HAP-1 (cell line): Measurements from ENCODE around the gene HMGCL.
"Not testable (repeated sequence)": the region's sequence is repeated elsewhere in the genome, so short reads cannot be mapped to it uniquely, and the experiment has no call there.

Source experiments
- DNase-seq, 2 experiments: peaks; one replicate each; pipeline ENCODE4 v3.0.0-alpha.2; 2016 to 2020; ENCODE audit warnings: low spot score in 2 of 2
- H3K27me3 ChIP-seq: fragments of 250-450 bp; sonication (Bioruptor Pico); 2 replicates; pipeline ENCODE4 v1.5.1; 2020; ENCODE audit warnings: low read depth, mild to moderate bottlenecking, moderate library complexity
- H3K36me3 ChIP-seq: fragments of 250-450 bp; sonication (Bioruptor Pico); replicated peaks from 2 replicates; pipeline ENCODE4 v1.5.1; 2020; ENCODE audit warnings: mild to moderate bottlenecking
- H3K4me1 ChIP-seq: fragments of 250-450 bp; sonication (Bioruptor Pico); 2 replicates; pipeline ENCODE4 v1.5.1; 2020; ENCODE audit warnings: mild to moderate bottlenecking
- H3K4me3 ChIP-seq: fragments of 250-450 bp; sonication (Bioruptor Pico); 2 replicates; pipeline ENCODE4 v1.5.1; 2020; ENCODE audit warnings: mild to moderate bottlenecking, moderate library complexity
- H3K9me3 ChIP-seq: fragments of 250-450 bp; sonication (Bioruptor Pico); 2 replicates; pipeline ENCODE4 v1.5.1; 2020; ENCODE audit warnings: mild to moderate bottlenecking, moderate library complexity
- in situ Hi-C: fragments of 300-500 bp; cut with MboI; formaldehyde crosslinking; loops from 3 replicates; pipeline ENCODE4 v1.14.3; 2020; ENCODE audit warnings: low sequenced_read_pairs, inconsistent platforms, mixed read lengths

Gene HMGCL

GRCh38 chr1:23847482-23848095, 22.4 kb upstream of the HMGCL start:
- H3K36me3 ChIP-seq, H3K9me3 ChIP-seq, H3K4me3 ChIP-seq, H3K4me1 ChIP-seq, DNase-seq, in situ Hi-C loops, H3K27me3 ChIP-seq: not testable (repeated sequence)

GRCh38 chr1:23845163-23845562, 19.9 kb upstream of the HMGCL start:
- in situ Hi-C loops = no loop called here
- Histone ChIP-seq H3K27me3 (no peaks in the 10 kb centered on the region), H3K4me1 (no peaks in the 10 kb centered on the region), H3K9me3 (no peaks in the 10 kb centered on the region), H3K36me3 (peaks cover 8% of the 10 kb centered on the region; the same call in 1 of the 2 replicates), H3K4me3 (no peak overlapping the region)
- DNase-seq = no peak

GRCh38 chr1:23843644-23844043, 18.4 kb upstream of the HMGCL start:
- DNase-seq = no peak
- peaks cover 2% of the 10 kb centered on the region; the same call in 1 of the 2 replicates for H3K4me1 ChIP-seq
- in situ Hi-C loops = no loop called here
- H3K27me3 ChIP-seq = no peaks in the 10 kb centered on the region
- H3K36me3 ChIP-seq = peaks cover 8% of the 10 kb centered on the region; the same call in 1 of the 2 replicates
- H3K4me3 ChIP-seq = no peak overlapping the region
- no peaks in the 10 kb centered on the region for H3K9me3 ChIP-seq

- Histone ChIP-seq H3K27me3 (peaks cover 9% of the 10 kb centered on the region), H3K9me3 (no peaks in the 10 kb centered on the region), H3K36me3 (no peaks in the 10 kb centered on the region; the same call in 1 of the 2 replicates), H3K4me3 (peak overlapping the region; percentile 10; the same call in 1 of the 2 replicates), H3K4me1 (peaks cover 2% of the 10 kb centered on the region)
- DNase-seq = peak; percentile 34 to 81
- in situ Hi-C loops = no loop called here
These were observed 13.2 kb upstream of the HMGCL start for GRCh38 chr1:23838401-23838866.

- DNase-seq = no peak
- Histone ChIP-seq H3K4me3 (no peak overlapping the region; the same call in 1 of the 2 replicates), H3K36me3 (no peaks in the 10 kb centered on the region; the same call in 1 of the 2 replicates), H3K4me1 (peaks cover 2% of the 10 kb centered on the region), H3K9me3 (no peaks in the 10 kb centered on the region), H3K27me3 (peaks cover 9% of the 10 kb centered on the region)
- in situ Hi-C loops = no loop called here
These were observed 12.7 kb upstream of the HMGCL start for GRCh38 chr1:23837908-23838307.

GRCh38 chr1:23836037-23836436, 10.8 kb upstream of the HMGCL start:
- DNase-seq = no peak
- Histone ChIP-seq H3K9me3 (no peaks in the 10 kb centered on the region), H3K36me3 (no peaks in the 10 kb centered on the region; the same call in 1 of the 2 replicates), H3K4me1 (peaks cover 2% of the 10 kb centered on the region), H3K4me3 (no peak overlapping the region), H3K27me3 (peaks cover 9% of the 10 kb centered on the region)
- in situ Hi-C loops = no loop called here

- H3K4me1 ChIP-seq, H3K9me3 ChIP-seq, DNase-seq, H3K36me3 ChIP-seq, in situ Hi-C loops, H3K4me3 ChIP-seq, H3K27me3 ChIP-seq: not testable (repeated sequence)
These were observed 8.9 kb upstream of the HMGCL start for GRCh38 chr1:23834156-23834555.

GRCh38 chr1:23827717-23828116, 2.5 kb upstream of the HMGCL start:
- Histone ChIP-seq H3K4me1 (peaks cover 4% of the 10 kb centered on the region; the same call in 1 of the 2 replicates), H3K9me3 (no peaks in the 10 kb centered on the region), H3K27me3 (no peaks in the 10 kb centered on the region), H3K4me3 (no peak overlapping the region), H3K36me3 (no peaks in the 10 kb centered on the region)
- no peak for DNase-seq
- in situ Hi-C loops = no loop called here

GRCh38 chr1:23826590-23826989, 1.4 kb upstream of the HMGCL start:
- H3K4me3 ChIP-seq, DNase-seq, H3K36me3 ChIP-seq, H3K4me1 ChIP-seq, H3K9me3 ChIP-seq, in situ Hi-C loops, H3K27me3 ChIP-seq: not testable (repeated sequence)

- H3K36me3 ChIP-seq = no peaks in the 10 kb centered on the region
- no peaks in the 10 kb centered on the region for H3K9me3 ChIP-seq
- DNase-seq = no peak
- H3K4me3 ChIP-seq = peak overlapping the region; percentile 92
- no peaks in the 10 kb centered on the region for H3K27me3 ChIP-seq
- peaks cover 4% of the 10 kb centered on the region; the same call in 1 of the 2 replicates for H3K4me1 ChIP-seq
- in situ Hi-C loops = no loop called here
These were observed 713 bp upstream of the HMGCL start for GRCh38 chr1:23825762-23826522.

GRCh38 chr1:23824711-23825075, 536 bp downstream of the HMGCL start:
- Histone ChIP-seq H3K9me3 (no peaks in the 10 kb centered on the region), H3K4me1 (peaks cover 4% of the 10 kb centered on the region; the same call in 1 of the 2 replicates), H3K36me3 (no peaks in the 10 kb centered on the region), H3K27me3 (no peaks in the 10 kb centered on the region), H3K4me3 (peak overlapping the region; percentile 92)
- no peak for DNase-seq
- in situ Hi-C loops = no loop called here

GRCh38 chr1:23823767-23824166, 1.5 kb downstream of the HMGCL start:
- Histone ChIP-seq H3K36me3 (no peaks in the 10 kb centered on the region; the same call in 1 of the 2 replicates), H3K4me3 (no peak overlapping the region), H3K9me3 (no peaks in the 10 kb centered on the region), H3K27me3 (no peaks in the 10 kb centered on the region), H3K4me1 (peaks cover 4% of the 10 kb centered on the region; the same call in 1 of the 2 replicates)
- DNase-seq = no peak
- in situ Hi-C loops = no loop called here

- in situ Hi-C loops = no loop called here
- H3K4me3 ChIP-seq = no peak overlapping the region
- no peak for DNase-seq
- H3K27me3 ChIP-seq = no peaks in the 10 kb centered on the region
- peaks cover 27% of the 10 kb centered on the region for H3K36me3 ChIP-seq
- H3K9me3 ChIP-seq = no peaks in the 10 kb centered on the region
- H3K4me1 ChIP-seq = no peaks in the 10 kb centered on the region
These were observed 7.6 kb downstream of the HMGCL start for GRCh38 chr1:23817633-23818032.

GRCh38 chr1:23816906-23817305, 8.3 kb downstream of the HMGCL start:
- peaks cover 27% of the 10 kb centered on the region for H3K36me3 ChIP-seq
- in situ Hi-C loops = no loop called here
- no peak for DNase-seq

More at GRCh38 chr1:23816906-23817305, 8.3 kb downstream of the HMGCL start:
- Histone ChIP-seq H3K4me1 (no peaks in the 10 kb centered on the region), H3K4me3 (no peak overlapping the region), H3K27me3 (no peaks in the 10 kb centered on the region), H3K9me3 (no peaks in the 10 kb centered on the region)
